ENCODE results near the gene HCFC1.

GRCh38 chrX:153993978-153994377, 22.4 kb upstream of the HCFC1 start:
- TF ChIP-seq CTCF (IDR thresholded peaks at IDR 0.05; ENCODE audit: insufficient read depth, low read depth, low read length) (no peak), EZH2 (IDR thresholded peaks at IDR 0.05; ENCODE audit: insufficient read depth, low read length) (no peak)
